Activated gamma-delta T cell treated with anti-CD3 and anti-CD28 coated beads, Interleukin-2, amount 50 U/mL, for 16 hours (primary cell): Measurements from ENCODE around the gene RBPJ.

Experiments used
- DNase-seq: peaks from one replicate; pipeline ENCODE4 v3.0.0-alpha.2; 2020; ENCODE audit warnings: low read depth

Gene RBPJ

DNA sequence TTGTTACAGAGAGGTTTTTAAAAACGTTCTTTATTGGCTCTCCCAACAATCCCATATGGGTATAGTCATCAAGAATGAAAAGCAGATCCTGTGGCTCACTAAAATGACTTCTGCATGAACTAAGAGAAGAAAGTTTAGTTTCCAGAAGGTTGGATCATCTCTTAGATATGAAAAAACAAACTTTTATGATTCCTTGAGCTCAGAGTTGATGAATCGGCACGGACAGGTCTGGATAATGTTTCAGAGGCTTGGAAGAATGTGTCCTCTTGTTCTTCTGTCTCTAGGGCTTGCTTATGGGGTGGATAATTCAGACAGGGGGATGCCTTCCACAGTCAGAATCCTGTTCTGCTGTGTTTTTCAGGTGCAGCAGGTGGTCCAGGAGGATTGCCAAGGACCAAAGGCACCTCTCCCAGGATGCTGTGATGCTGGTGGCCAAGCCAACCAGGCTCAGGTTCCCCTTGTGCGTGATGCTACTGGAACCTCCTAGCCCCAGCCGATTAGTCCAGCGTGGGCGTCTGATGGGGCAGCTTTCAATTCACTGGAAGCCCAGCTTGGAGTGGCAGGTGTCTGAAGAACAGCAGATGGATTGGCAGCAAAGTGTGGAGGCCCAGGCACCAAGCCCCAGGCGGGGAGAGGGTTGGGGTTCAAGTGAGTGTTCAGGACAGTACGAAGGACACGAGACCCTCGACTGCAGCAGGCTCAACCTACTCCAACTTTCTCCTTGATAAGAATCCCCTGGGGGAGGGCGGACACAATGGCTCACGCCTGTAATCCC lies 139.1 kb downstream of the RBPJ start:
- no peak for DNase-seq

DNA sequence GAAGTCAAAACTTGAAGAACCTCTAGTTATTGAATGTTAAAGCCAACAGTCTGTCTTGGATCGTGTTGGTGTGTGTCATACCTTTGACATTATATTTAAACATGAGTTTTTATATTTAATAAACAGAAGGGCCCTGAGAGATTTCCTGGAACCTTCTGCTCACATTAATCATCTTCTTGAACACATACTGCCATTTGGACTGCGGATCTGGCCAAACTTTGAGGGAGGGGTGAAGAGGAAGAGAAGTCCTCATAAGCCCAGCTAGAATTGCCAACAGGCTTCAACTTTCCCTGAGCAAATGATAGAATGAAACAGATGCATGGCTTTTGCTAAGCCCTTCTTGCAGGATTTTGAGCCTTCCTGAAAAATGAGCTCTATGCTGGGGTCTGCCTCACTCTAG lies 142.1 kb downstream of the RBPJ start:
- DNase-seq = no peak

DNA sequence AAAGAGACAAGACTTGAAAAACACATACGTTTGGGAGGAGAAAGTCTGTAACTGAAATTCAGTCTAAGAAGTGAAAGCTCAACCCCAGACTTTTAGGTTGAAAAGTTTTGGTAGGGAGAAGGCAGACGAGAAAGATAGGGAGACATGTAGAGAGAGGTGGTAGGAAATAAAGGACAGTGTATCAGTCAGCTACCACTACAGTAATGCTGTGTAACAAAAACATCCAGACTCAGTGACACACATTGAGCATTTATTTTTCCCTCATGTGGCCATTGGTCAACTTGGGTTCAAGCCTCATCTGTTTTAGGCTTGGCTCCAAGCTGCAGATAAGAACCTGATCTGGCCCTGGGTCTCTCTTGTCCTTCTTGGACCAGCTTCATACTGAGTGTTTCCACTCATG lies 142.6 kb downstream of the RBPJ start:
- no peak for DNase-seq

DNA sequence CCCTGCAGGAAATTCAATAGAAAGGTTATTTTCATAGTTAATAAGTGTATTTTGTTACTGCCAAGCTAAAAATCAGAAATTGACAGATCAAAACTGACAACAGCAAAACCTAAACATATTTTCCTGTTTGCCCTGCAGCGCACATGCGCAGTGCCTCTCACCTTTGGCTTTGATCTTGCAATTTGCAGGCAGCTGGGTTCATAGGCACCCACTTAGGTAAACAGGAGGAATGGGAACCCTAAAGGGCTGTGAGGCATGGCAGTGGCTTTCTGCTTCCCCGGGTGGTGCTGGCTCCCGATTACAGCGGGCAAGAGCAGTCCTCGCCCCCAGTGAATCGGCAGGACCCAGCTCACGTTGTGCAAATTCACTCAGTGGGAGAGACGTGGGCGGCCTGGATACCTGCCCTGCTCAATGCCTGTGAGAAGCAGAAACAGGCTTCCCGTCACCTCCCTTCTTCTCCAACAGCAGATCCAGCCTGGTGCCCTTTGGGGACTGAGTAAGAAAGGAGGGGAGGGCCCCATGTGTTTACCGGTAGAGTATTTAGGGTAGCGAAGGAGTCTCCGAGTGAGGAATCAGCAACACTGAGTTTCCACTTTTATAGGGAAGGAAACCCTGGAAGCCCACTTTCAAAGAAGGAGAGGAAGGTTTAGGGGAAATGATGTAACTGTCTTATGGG lies 143.7 kb downstream of the RBPJ start:
- DNase-seq = no peak

DNA sequence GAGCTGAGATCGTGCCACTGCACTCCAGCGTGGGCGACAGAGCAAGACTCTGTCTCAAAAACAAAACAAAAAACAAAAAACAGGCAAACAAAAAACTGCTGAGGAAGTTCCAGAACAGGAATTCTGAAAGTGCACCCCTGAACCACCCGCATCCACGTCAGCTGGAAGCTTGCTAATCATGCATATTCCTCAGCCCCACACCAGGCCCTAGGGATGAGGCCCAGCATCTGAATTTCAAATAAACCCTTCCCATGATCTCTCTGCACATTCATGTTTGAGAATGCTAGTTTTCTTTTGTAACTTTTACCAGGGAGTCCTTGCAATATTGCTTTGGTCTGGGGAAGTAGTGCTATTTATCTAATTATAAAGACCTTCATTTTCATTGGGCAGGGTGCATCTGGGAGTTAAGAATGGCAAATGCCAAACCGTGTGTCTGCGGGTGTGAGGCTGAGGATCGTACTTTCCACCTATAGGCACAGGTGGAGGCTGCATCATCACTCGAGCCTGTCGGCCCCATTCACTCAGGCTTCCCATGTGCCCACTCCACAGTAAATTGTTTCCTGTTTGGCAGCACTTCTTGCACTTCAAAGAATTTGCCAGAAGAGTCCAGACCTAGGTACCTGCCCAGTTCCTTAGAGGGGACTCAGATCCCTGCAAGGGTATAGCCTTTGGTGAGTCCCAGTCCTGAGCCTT lies 145.9 kb downstream of the RBPJ start:
- no peak for DNase-seq

DNA sequence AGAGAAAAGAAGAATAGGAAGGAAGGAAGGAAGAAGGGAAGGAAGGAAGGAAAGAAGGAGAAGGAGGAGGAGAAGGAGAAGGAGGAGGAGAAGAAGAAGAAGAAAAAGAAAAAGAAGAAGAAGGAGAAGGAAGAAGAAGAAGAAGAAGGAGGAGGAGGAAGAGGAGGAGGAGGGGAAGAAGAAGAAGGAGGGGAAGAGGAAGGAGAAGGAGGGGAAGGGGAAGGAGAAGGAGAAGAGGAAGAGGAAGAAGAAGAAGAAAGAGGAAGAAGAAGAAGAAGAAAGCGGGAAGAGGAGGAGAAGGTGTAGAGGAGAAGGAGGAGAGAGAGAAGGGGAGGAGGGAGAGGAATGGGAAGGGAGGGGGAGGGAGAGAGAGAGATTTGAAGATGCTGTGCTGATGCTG lies 146.9 kb downstream of the RBPJ start:
- DNase-seq = no peak

DNA sequence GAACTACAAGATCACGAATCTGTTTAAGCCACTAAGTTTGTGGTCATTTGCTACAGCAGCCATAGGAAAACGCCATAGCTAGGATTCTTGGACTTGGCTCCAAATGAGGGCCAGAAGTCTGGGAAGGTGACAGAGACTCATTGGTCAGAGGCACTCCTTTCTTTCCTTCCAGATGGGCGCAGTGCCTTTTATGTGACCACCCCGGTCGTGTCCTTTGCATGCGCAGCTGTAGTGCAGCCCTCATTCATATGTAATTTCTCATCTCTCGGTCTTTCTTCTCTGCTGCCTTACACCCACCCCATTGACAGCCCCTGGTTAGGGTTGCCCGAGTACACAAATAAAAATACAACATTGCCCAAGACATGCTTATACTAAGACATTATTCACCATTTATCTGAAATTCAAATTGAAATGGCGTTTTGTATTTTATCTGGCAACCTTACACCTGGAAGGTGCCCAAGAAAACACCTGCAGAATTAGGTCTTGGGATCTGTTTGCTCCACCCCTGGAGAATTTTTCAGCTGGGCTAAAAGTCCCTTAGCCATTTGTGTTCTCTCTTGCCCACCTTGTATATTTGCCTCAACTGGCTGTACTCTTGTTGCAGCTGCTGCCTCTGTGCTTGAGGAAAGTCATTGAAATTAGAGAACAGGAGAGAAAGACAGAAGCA lies 147.6 kb downstream of the RBPJ start:
- no peak for DNase-seq

DNA sequence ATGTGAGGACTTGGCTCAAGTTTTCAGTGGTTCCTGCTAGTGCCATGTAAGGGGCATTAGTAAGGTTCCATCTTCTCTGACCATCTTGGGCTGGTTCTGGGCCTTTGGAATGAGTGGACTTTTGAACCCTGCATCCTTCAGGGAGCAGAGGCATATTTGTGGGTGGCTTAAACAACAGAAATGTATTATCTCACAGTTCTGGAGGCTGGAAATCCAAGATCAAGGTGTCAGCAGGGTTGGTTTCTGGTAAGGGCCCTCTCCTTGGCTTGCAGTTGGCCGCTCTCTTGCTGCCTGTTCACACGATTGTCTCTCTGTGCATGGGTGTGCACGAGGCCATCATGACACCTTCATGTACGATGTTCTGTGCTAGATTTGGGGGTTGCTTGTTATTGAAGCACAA lies 148.2 kb downstream of the RBPJ start:
- no peak for DNase-seq

DNA sequence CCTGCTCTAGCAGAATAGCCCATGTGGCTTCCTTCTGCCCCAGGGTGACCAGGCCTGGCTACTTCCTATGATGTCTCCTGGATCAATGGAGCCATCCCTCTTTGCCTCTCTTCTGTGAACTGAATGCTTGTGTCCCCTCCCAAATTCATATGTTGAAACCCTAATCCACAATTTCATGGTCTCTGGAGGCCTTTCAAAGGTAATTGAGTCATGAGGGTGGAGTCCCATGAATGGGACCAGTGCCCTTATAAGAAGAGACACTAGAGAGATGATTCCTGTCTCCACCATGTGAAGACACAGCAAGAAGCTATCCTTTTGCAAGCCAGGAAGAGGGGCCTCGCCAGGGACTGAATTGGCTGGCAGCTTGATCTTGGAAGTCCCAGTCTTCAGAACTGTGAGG lies 151.1 kb downstream of the RBPJ start:
- no peak for DNase-seq

DNA sequence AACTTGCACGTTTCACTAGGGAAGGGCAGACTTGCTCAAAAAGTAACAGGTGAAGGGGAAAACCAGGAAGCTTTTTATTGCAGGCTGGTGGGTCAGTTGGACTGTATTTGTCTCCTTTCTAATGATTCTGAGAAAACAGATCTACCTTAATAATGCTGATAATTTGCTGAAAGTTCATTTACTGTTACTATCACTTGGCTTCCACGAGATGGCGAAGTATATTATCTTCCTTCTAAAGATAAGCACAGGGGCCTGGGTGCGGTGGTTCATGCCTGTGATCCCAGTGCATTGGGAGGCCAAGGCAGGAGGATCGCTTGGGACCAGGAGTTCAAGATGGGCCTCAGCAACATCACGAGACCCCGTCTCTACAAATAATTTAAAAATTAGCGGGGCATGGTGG lies 153.1 kb downstream of the RBPJ start:
- DNase-seq = no peak

DNA sequence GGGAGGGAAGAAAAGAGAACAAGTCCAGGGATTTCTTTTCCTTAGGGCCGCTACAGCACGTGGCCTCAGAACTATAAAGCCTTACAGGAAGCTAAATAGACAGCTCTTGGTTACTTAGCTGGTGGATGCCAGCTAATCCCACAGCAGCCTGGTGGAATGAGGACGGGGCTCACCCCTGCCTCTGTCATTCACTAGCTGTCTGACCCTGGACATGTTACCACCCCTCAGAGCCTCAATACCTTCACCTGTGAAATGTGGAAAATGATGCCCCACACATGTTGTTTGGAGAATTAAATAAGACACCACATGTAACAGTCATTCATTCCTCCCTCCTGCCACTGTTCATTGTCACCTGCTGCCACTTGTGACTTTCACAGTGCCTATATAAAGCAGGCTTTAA lies 153.7 kb downstream of the RBPJ start:
- no peak for DNase-seq

DNA sequence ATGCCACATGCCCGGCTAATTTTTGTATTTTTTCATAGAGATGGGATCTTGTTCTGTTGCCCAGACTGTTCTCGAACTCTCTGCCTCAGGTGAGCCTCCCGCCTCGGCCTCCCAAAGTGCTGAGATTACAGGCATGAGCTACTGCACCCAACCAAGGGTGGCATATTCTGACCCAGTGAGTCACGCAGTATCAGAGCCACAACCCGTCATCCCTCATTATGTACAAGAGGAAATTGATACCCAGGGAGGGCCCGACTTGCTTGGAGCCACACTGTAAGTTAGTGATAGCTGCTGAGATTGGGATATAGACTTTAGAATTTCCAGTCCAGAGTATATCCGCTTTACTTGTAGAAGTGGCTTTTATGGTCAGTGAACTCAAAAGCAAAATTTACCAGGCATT lies 154.9 kb downstream of the RBPJ start:
- DNase-seq = no peak

DNA sequence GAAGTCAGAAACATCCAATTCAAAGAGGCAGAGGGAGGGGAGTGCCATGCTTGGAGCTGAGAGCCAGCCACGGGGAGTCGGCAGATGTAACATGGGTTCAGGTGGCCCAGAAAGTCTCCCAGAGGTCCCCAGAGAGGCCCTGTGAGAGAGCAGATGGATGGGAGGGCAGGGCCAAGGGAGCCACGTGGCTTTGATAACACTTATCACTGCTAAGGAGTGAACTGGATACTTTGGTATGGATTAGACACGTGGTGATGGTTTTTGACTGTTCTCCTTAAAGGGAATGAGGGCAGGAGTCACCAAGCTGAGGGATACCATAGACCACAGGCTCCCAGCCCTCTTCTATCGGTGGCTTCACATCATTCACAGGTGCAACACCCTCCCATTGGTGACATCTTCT lies 155.7 kb downstream of the RBPJ start:
- no peak for DNase-seq

DNA sequence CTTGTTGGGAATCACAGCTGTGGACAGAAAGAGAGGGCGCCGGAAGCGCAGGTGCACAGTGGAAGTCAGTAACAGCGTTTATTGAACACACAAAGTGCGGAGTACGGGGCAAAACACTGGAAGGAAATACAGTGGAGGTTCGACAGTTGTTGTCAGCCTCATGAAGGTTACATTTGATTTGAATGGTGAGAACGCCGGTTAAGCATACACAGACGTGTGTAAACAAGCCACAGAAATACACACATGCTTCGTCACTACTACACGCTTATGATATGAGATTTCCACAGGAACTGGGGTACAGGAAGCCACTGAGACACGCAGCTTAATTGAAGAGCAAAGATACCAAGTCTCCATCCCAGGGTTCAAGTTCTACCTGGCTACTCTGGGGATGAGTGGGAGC lies 157.5 kb downstream of the RBPJ start:
- DNase-seq = no peak

DNA sequence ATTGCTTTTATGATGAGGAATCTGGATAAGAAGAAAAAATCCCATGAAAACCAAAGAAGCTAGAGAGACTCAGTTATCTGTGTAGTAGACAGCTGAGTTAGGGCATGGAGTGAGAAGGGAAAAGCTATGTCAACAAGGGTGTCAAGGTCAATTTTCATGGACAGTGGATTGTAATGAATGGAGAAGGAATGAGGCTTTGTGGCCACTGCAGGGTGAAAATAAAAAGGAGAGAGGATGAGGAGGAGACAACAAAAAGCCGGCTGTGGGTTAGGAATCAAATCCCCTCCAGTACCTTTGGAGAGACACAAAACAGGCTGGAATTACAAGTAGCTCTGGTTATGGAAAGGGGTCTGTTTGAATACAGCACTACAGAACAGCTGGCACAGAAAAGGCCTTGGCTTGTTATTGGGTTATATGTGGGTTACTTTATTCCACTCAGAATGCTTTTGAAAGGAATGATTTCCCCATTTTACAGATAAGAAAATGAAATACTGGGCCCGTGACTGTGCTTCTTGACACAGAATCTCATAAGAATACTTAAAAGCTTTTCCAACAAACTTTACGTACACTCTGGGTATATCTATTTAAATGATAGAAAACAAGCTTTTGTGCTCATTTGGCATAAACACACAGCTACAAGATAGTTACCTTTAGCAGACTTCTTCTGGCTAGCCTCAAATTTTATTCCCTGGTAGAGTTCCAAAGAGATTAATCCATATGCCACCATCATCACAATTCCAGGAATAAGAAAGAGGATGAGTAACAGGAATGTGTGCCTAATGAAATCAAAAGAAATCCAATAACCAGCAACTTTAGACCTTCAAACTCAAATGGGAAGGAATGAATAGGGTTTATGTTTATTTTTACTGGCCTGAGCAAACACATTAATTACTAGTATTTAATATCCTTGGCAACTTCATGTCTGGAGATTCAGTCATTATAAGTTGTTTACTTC lies 162.0 kb downstream of the RBPJ start:
- no peak for DNase-seq

DNA sequence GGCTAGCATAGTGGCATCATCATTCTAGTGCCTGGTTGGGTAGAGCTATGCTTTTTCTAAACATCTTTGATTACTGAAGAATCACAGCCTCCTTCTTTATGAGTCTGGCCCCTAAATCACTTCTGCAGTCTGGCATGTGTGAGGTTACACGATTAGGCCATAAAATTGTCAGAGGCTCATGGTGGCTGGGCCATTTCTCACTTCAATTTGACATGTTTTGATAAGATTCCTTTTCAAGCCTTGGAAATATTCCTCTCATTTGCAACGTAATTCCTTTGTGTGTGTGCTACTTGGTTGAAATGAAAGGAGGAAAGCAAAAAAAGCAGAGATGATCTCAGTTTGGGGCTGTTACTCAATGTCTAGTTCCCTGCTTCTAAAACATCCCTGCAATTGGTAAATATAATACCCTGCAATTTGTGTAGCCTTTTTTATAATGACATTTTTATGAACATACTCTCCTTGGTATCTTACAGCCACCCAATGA lies 163.3 kb downstream of the RBPJ start:
- no peak for DNase-seq

DNA sequence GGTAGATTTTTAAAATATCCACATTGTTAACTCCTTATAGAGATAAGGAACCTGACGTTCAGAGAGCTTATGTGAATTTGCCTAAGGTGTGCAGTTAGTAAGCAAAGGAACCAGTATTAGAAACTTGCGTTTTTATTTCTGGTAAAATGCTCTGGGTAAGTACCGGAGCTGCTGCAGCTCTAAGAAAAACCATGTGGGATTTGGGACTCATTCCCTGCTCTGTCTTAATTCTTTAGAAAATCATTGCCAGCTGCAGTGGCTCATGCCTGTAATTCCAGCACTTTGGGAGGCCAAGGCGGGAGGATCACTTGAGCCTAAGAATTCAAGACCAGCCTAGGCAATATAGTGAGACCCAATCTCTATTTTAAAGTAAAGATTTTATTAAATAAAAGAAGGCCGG lies 163.7 kb downstream of the RBPJ start:
- DNase-seq = no peak
